IPS-NIHi7 (cell line): ENCODE measurements around the gene EVI5L.
A peak's percentile ranks its signal among the peaks of the same experiment; 100 is the strongest.

Experiments
- DNase-seq: peaks from one replicate; pipeline ENCODE4 v3.0.0; 2012; ENCODE audit warnings: mixed read lengths; ENCODE audit errors: extremely low spot score

Gene EVI5L

DNA sequence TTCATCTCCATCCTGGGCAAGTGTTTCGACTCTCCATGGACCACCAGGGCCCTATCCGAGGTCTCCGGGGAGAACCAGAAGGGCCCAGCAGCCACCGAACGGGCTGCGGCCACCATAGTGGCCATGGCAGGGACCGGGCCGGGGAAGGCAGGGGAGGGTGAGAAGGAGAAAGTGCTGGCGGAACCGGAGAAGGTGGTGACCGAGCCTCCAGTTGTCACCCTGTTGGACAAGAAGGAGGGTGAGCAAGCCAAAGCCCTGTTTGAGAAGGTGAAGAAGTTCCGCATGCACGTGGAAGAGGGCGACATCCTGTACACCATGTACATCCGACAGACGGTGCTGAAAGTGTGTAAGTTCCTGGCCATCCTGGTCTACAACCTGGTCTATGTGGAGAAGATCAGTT is 68.9 kb downstream of the EVI5L start:
- DNase-seq, result no peak

DNA sequence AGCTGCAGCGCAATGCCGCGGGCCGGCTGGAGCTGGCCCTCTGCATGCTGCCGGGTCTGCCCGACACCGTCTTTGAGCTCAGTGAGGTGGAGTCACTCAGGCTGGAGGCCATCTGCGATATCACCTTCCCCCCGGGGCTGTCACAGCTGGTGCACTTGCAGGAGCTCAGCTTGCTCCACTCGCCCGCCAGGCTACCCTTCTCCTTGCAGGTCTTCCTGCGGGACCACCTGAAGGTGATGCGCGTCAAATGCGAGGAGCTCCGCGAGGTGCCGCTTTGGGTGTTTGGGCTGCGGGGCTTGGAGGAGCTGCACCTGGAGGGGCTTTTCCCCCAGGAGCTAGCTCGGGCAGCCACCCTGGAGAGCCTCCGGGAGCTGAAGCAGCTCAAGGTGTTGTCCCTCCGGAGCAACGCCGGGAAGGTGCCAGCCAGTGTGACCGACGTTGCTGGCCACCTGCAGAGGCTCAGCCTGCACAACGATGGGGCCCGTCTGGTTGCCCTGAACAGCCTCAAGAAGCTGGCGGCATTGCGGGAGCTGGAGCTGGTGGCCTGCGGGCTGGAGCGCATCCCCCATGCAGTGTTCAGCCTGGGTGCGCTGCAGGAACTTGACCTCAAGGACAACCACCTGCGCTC is 69.8 kb downstream of the EVI5L start:
- no peak for DNase-seq

DNA sequence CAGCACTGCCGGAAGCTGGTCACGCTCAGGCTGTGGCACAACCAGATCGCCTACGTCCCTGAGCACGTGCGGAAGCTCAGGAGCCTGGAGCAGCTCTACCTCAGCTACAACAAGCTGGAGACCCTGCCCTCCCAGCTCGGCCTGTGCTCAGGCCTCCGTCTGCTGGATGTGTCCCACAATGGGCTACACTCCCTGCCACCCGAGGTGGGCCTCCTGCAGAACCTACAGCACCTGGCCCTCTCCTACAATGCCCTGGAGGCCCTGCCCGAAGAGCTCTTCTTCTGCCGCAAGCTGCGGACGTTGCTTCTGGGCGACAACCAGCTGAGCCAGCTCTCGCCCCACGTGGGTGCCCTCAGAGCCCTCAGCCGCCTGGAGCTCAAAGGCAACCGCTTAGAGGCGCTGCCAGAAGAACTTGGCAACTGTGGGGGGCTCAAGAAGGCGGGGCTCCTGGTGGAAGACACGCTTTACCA is 70.4 kb downstream of the EVI5L start:
- no peak for DNase-seq

DNA sequence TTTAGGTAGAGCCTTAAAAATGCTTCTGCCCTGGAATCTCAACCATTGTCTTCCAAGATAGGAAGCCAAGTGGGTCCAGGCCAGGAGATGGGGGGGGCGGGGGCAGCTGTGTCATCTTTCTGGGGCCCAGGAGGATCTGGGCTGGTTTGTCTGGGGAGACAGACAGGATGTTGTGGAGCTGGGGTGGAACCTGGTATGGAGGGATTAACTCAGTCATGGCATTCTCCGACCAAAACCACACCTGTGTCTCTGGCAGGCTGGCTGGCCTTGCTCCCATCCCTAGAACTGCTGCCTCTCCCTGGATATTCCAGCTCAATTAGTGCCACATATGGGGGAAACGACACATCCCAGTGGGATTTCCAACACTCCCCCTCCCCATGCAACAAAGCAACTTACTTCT is 70.9 kb downstream of the EVI5L start:
- no peak for DNase-seq

DNA sequence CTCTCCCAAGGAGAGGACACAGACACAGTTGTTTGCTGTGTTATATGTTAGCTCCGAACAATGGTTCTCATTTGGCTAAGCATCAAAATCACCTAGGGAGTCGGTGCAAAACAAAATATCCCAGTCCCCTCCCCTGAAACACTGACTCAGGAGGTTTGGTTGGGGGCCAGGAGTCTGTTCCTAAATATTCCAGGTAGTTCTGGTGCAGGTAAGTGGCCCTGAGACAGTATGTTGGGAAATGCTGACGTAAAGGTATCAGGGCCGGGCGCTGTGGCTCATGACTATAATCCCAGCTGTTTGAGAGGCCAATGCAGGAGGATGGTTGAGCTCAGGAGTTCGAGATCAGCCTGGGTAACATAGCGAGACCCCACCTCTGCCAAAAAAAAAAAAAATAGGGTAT is 71.3 kb downstream of the EVI5L start:
- DNase-seq, result no peak

DNA sequence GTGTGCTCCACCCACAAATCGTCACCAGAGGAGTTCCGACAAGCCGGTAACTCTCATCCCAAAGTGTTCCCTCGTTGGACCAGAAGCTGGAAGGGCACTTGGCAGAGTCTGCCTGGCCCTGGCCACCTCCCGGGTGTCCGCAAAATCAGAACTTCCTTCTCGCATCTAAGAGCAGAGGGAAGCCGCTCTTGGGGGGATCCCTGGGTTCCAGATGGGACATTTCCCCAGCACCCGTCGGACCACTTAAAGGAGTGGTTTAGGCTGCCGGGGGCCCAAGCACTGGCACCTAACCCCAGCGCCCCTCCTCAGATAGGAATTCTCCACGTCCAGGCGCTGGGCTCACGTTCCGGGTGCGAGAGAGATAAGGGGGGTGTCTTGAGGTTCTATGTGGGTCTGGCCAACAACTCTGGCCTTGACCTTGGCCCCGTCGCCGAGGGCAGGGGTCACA is 72.8 kb downstream of the EVI5L start:
- DNase-seq, result no peak

DNA sequence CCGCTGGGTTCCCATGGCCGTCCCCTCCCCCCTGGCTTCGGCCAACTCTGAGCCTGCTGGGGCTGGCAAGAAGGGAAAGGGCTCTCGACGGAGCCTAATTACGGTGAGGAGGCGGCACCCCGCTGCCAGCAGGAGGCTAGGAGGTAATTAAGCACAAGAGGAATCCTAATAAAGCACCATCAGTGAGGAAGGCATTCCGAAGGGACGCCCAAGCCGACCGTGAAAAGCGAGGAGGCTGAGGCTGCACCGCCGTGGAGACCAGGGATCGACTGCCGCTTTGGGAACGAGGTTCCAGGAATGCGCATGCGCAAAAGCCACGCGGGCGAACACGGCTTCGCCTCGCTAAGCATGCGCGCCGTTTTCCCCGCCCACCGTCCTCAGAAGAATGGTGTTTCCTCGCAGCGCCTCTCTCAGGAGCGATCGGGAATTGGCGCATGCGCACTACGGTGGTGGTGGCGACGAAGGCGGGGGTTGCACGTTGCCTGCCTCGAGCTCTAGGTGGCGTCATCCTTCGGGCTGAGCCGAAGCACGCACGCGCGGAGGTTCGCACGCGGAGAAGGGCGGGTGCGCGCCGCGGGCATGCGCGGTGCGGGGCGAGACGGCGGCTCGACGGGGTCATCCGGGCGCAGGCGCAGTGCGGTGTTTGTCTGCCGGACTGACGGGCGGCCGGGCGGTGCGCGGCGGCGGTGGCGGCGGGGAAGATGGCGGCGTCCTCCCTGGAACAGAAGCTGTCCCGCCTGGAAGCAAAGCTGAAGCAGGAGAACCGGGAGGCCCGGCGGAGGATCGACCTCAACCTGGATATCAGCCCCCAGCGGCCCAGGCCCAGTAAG is 73.4 kb downstream of the EVI5L start, which contains the start of gene MAP2K7:
Gene MAP2K7, plus strand, starts transcription at position 634 of the 830 bp plus-strand sequence. Its CDS starts 68 bp downstream, at position 702.
- DNase-seq, result peak; percentile 96

DNA sequence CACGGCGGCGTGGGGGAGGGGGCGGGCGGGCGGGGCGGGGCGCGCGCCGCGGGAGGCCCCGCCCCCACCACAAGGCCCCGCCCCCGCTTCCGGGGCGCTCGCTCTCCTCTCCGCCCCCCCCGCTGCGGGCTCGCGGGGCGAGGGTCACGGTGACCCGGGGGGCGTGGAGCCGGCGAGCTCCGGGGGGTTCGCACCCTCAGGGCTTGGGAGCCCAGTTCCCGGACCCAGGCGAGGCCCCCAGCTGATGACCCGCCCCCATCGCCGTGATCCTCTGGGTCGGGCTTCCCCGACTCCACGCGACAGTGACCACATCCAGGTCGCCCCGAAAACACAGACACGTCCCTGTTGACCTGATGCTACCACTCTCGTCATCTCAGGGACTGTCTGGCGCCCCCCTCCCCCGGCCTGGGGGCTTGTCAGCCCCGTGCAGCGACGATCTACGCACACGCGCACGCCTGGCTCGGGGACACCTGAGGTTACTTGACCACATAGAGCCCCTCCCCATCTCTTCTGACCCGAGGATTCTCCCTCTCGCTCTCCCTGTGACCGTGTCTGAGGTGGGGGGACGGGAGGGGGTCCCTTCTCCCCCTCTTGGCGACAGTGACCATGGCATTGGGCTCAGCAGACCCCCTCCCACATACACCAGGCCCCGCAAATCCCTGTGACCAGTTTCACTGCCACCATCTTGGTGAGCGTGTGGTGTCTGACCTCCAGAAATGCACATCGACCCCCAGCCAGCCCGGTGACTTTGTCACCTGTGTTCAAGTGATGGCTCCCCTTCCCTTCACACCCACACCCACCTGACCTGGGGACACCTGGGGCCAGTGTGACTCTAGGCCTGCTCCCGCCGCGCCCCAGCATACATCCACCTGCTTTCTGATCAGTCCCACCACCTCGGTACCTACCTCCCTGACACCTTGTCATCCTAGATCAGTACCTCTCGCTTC is 74.3 kb downstream of the EVI5L start:
- DNase-seq, result no peak

DNA sequence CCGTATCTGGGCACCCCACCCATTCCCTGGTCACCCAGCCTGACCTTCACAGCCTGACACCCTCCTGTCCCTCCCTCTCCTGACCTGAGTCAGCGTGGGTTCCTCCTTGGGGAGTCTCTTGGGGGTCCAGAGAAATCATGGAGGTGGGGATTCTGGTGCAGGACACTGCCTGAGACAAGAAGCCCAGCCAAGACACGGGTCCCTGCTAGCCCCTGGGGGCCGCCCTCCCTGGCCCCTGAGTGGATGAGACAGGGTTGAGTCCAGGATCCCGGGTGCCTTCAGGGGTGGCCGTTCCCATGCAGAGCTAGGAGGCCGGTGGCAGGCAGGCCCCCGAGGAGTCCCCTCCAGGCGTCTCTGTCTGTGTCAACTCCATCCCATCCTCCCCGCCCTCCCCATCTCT is 75.2 kb downstream of the EVI5L start:
- no peak for DNase-seq

DNA sequence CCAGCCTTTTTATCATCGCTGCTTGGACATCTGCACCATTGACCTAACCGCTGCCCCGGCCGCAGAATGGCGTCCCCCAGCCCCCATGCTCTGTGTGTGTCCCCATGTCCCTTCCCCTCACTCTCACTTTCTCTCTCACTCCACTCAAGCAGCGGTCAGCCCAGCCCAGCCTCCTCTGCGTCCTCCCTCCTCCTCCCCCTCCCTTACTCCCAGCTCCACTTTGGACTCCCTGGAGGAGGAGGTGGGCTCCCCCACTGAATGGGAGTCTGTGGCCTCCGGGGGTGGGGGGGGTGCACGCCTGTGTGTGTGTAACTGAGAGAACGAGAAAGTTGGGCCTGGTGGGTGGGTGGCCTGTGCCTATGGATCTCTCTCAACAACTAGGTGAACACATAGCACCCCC is 75.8 kb downstream of the EVI5L start:
- DNase-seq, result no peak

DNA sequence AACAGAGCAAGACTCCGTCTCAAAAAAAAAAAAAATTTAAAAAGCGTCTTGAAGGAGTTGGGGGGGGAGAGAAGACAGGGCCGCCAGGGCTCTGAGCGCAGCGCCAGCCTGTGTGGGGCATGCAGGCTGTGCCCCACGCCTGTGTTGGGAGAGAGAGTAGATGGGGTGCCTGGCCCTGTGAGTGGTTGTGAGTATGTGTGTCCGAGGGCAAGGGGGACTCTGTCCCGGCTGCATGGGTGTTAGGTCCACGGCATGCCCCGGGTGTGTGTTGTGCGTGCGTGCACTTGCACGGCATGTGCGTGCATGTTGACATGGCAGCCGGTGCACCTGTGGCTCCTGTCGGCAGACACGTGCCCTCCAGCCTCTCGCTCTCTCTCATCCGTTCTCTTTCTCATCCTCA is 77.1 kb downstream of the EVI5L start:
- no peak for DNase-seq

DNA sequence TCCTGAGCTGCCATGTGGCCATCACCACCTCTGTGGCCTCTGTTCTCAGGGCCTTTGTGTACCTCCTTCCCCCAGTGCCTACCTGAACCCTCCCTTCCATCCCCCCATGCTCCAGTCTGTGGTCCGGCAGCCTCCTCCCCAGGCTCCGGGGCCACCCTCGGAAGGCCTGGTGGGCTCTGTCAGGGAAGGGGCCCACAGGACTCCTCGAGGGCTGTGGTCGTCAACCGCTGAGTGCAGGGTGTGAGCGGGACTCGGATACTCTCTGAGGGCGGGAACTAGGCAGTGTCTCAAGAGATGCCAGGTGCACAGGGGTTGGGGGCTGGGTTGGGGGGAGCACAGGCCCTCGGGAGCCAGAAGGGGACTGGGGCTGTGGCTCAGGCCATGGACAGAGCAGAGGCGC is 77.5 kb downstream of the EVI5L start:
- no peak for DNase-seq

DNA sequence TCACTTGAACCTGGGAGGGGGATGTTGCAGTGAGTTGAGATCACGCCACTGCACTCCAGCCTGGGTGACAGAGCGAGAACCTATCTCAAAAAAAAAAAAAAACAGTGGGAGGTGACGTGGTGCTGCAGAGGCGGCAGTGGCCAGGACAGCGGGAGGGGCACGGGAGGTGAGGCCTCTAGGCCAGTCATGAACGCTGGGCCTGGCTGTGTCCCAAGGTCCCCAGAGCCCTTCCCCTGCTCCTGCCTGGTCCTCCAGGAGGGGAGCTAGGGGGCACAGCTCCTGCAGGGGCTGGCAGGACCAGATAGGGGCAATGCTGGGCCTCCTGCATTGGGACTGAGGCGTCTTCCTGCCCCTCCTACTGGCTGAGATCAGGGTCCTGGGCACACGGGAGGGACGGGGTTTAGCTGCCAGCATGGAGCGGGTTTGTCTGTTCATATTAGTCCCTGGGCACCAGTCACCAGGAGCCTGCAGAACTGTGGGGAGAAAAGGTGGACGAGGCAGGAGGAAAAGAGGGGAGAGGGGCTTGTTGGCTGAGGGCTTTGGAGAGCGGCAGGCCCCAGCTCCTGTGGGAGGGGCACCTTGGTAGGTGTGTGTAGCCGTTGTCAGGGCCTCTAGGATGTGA is 78.2 kb downstream of the EVI5L start:
- no peak for DNase-seq

DNA sequence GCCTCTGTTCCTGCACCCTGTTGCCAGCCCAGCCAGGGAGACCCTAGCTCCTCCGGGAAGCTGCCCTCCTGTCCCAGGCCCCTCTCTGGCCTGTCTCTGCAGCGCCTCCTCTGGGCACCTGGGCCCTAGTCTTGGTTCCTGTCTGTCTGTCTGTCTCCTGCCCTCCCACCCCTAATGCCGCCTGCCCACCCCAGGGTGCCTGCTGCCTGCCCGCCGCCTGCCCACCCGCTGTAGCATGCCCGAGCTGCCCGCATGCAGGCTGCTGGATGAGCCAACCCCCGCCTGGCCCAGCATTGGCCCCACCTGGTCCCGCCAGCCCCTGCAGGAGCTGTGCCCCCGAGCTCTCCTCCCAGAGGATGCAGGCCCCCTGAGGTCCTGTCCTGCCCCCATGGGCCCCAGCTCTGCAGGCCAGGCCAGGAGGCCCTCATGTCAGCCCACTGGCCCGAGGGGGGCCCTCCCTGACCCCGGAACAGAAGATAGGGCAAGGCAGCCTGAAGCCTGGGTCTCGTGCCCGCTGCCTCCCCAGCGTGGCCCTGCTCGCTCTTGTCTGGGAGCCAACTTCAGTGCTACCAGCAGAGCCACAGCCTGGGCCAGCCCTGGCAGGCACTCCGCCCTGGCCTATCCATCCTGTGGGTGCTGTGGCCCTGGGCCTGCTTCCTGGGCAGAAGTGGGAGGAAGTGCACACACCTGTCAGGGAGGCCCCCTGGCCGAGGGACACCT is 78.9 kb downstream of the EVI5L start:
- DNase-seq, result no peak

DNA sequence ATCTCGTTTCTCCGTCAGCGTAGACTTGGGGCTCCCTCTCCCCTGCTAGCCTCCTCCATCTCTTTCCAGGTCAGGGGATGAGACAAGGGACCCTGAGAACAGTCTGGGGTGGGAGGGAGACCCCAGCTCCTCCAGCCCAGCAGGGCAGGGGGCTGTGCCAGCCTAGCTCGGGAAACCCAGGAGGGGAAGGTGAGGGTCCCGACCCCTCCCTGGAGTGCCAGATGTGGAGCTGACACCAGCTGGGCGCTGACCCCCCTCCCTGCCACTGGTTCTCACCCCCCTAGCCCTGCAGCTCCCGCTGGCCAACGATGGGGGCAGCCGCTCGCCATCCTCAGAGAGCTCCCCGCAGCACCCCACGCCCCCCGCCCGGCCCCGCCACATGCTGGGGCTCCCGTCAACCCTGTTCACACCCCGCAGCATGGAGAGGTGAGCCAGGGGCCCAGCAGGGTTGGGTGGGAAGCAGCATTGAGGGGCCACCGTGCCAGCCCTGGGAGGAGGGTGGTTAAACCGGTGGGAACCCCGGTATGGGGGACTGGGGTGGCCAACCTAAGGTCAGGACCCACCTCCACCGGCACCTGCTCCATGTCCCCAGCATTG is 79.6 kb downstream of the EVI5L start:
- DNase-seq, result no peak

DNA sequence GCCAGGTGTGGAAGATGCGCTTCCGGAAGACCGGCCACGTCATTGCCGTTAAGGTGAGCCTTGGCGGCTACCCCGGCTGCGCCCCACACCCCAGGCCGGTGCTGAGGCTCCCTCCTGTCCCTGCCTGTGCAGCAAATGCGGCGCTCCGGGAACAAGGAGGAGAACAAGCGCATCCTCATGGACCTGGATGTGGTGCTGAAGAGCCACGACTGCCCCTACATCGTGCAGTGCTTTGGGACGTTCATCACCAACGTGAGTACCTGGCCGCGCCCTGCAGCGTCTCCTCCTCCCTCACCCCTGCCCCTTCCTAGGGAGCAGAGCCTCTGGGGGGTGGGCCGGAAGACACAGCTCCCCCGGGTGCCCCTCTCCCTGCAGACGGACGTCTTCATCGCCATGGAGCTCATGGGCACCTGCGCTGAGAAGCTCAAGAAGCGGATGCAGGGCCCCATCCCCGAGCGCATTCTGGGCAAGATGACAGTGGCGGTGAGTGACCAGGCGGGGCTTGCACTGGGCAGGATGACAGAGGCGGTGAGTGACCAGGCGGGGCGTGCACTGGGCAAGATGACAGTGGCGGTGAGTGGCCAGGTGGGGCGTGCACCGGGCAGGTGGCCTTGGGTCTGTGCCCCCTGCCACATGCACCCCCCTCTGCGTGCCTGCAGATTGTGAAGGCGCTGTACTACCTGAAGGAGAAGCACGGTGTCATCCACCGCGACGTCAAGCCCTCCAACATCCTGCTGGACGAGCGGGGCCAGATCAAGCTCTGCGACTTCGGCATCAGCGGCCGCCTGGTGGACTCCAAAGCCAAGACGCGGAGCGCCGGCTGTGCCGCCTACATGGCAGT is 80.5 kb downstream of the EVI5L start:
- no peak for DNase-seq

DNA sequence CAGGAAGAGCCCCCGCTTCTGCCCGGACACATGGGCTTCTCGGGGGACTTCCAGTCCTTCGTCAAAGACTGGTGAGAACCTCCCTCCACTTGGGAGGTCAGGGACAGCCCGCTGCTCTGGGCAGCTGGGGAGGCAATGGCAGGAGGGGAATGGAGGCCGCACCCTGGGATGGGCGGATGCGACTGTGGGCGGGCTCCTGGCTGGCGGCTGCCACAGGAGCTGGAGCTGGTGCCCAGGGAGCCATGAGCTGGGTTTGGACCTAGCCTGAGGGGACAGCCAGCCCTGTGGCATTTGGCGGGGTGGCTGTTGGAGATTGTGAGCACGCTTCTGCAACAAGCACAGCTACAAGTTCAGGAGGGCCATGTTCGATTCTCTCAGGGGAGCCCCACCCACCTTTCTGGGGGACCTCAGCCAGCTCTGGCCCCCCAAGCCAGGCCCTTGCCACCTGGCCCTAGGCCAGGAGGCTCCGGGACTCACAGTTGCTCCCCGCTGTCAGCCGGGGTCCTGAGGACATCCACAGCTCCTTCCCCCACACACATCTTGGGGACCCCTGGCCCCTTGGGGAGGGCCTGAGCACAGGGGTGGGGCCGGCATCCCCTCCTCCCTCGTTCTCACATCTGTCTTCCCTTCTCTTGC is 81.6 kb downstream of the EVI5L start:
- no peak for DNase-seq

DNA sequence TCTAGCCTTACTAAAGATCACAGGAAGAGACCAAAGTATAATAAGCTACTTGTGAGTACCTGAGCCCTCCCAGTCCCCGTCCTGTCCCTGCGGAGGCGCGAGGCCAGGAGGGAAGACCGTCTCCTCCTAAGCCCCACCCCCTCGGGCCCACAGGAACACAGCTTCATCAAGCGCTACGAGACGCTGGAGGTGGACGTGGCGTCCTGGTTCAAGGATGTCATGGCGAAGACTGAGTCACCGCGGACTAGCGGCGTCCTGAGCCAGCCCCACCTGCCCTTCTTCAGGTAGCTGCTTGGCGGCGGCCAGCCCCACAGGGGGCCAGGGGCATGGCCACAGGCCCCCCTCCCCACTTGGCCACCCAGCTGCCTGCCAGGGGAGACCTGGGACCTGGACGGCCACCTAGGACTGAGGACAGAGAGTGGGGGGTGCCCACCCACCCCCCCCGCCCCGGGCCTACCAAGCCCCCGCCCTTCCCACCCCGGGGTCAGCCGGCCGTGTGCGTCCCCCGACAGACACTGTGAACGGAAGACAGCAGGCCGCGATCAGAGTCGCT is 82.2 kb downstream of the EVI5L start:
- no peak for DNase-seq
